IPS DF 6.9 (cell line): Measurements from ENCODE around the gene RAPGEF4.

Experiments
- DNase-seq: peaks from one replicate; pipeline ENCODE4 v3.0.0-alpha.2; 2013; ENCODE audit warnings: low read depth, low spot score
- H3K27ac ChIP-seq: one replicate; pipeline ENCODE4 v1.5.1; 2013; ENCODE audit warnings: low read length, control low read depth
- H3K27me3 ChIP-seq: 2 replicates; pipeline ENCODE4 v1.6.1; 2013; ENCODE audit warnings: mild to moderate bottlenecking, low read length; ENCODE audit not compliant: control insufficient read depth, insufficient read depth
- H3K36me3 ChIP-seq: 2 replicates; pipeline ENCODE4 v1.6.1; 2013; ENCODE audit warnings: low read length; ENCODE audit not compliant: control insufficient read depth, insufficient read depth
- H3K4me1 ChIP-seq: 2 replicates; pipeline ENCODE4 v1.6.1; 2013; ENCODE audit warnings: low read length; ENCODE audit not compliant: control insufficient read depth, insufficient read depth
- H3K4me3 ChIP-seq: 2 replicates; pipeline ENCODE4 v1.5.1; 2013; ENCODE audit warnings: mild to moderate bottlenecking, low read length
- H3K9me3 ChIP-seq: 2 replicates; pipeline ENCODE4 v1.6.1; 2013; ENCODE audit warnings: low read length, inconsistent platforms; ENCODE audit not compliant: control insufficient read depth, insufficient read depth
- WGBS: extraction: QIAGEN DNeasy Blood & Tissue Kit; methylation state at CpG from one replicate; pipeline ENCODE4 v1.1.7; 2013; ENCODE audit warnings: mixed read lengths, missing lambda C conversion rate; ENCODE audit not compliant: insufficient read length, insufficient coverage; 5-methylcytosine and 5-hydroxymethylcytosine counted together

The RAPGEF4 gene

GRCh38 chr2:172896661-172897081, 161.0 kb downstream of the RAPGEF4 start:
- Histone ChIP-seq H3K27ac (no peak overlapping the region), H3K27me3 (no peaks in the 10 kb centered on the region), H3K9me3 (no peaks in the 10 kb centered on the region), H3K4me3 (no peak overlapping the region), H3K36me3 (no peaks in the 10 kb centered on the region), H3K4me1 (no peaks in the 10 kb centered on the region)
- no peak for DNase-seq
- no CpG with 5 or more reads among the region's 4 CpGs for WGBS

DNA sequence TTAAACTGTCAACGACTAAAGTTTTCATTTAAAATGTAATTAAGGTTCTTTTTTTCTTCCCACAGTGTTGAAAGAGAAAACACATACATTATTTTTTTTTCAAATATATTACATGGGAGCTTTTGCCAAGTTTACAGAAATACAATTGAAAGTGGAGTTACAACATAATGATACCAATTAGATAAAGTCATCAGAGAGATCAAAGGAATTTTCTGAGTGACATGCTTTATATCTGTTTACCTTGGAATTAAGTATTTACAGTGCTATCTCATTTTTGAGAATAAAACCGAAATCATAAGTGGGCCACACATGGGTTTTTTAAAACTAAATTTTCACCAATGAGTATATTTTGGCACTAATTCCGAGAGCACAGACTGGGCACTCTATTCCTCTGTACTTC, 165.2 kb downstream of the RAPGEF4 start:
- H3K36me3 ChIP-seq: no peaks in the 10 kb centered on the region
- WGBS: 100% methylated on average over 1 of the region's 3 CpGs
- H3K27me3 ChIP-seq: no peaks in the 10 kb centered on the region
- H3K4me3 ChIP-seq: no peak overlapping the region
- no peak overlapping the region for H3K27ac ChIP-seq
- no peaks in the 10 kb centered on the region for H3K4me1 ChIP-seq
- no peaks in the 10 kb centered on the region for H3K9me3 ChIP-seq
- DNase-seq: no peak

DNA sequence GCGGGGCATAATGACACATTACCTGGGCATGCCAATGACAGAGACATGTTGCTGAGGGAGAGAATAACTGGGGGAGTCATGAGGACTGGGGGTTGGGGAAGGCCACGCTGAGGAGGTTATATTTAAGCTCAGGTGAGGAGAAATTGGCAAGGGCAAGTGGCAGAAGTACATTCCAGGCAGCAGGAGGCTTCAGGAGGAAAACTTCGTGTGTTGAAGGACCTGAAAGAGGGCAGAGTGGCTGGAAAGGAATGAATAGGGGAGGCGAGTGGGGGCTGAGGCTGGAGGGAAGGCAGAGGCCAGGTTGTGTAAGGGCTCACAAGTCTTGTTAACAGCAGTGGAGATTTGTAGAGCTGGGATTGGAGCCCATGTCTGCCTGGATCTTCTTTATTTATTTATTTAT, 166.3 kb downstream of the RAPGEF4 start:
- H3K4me3 ChIP-seq: no peak overlapping the region
- no peaks in the 10 kb centered on the region for H3K36me3 ChIP-seq
- no peaks in the 10 kb centered on the region for H3K9me3 ChIP-seq
- peaks cover 2% of the 10 kb centered on the region; the same call in 1 of the 2 replicates for H3K4me1 ChIP-seq
- no peak for DNase-seq
- H3K27ac ChIP-seq: no peak overlapping the region
- no peaks in the 10 kb centered on the region for H3K27me3 ChIP-seq
- WGBS: no CpG with 5 or more reads among the region's 4 CpGs

DNA sequence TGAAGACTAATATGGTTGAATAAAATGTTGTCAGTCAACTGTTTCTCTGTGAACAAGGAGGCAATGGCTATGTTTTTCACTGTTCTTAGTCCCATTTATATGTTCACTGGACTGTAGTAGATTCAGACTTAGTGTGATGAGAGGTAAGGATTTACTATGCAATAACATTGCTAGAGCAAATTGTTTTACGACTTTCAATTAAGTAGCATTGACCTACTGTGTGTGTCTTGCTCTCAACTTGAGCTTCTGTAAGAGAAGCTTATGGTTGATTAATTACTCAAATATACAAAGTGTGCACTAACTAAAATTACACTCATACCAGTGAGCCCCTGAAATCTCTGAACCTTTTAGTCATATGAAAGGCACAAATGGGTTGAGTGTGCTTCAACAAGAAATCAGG, 168.6 kb downstream of the RAPGEF4 start:
- Histone ChIP-seq H3K4me3 (no peak overlapping the region), H3K27me3 (no peaks in the 10 kb centered on the region), H3K36me3 (no peaks in the 10 kb centered on the region), H3K9me3 (no peaks in the 10 kb centered on the region), H3K27ac (no peak overlapping the region), H3K4me1 (peaks cover 2% of the 10 kb centered on the region; the same call in 1 of the 2 replicates)
- no CpG with 5 or more reads among the region's 1 CpG for WGBS
- no peak for DNase-seq

DNA sequence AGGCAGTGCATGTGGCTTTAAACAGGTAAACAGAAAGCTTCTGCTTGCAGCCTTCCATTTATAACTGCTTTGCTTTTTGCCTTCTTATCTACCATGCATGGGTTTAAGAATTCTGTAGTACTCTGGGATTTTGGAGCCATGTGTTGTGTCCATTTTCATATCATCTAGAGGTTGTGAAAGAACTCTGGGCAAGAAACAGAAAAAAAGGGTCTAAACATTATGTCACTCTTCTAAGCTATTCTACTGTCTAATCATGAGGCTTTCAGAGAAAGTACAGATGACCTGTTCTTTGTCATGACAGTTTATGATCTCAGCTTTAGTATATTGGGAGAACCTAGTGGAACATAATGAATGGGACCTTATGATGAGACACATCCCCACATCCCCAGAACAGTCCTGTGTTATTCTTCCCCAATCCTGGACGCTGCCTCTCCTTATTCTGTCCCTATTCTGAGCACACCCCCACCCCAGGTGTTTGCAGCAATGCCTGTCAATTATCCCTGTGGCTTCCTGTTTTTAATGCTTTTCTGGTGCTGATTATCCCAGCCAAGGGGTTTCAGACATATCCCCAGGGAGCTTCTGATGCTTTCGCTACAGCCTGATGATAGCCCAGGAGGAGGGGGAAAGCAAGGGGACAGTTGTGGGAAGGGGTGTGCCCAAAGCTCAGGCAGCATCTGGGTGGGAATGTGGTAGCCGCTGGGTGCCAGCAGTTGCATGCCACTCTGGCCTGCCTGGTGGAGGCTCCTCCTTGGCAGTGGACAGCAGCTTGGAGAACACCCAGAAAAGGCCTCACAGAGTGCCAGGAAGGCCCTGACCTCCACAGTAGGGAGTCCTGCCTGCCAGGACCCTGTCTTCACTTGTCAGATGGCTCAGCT, 170.5 kb downstream of the RAPGEF4 start:
- no peak for DNase-seq
- Histone ChIP-seq H3K4me3 (no peak overlapping the region), H3K4me1 (peaks cover 2% of the 10 kb centered on the region; the same call in 1 of the 2 replicates), H3K36me3 (no peaks in the 10 kb centered on the region), H3K27ac (no peak overlapping the region), H3K9me3 (no peaks in the 10 kb centered on the region), H3K27me3 (no peaks in the 10 kb centered on the region)
- WGBS: no CpG with 5 or more reads among the region's 3 CpGs

DNA sequence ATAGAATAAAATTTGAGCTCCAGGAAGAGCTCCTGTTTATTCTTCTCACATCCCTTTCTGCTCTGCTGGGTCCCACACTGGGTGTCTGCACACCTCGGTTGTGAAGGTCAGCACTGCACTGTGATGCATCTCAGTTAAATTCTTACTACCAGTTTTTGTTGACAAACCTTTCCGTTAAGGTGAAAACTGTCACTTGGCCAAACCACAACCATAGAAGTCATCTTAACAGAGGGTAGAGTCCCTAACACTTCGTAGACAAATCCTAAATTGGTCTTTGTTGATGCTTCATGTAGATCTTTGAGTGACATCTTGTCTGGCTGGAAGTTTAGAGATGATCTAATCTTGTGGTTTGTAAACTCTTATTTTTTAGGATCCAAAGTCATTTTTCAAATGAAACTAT, 172.6 kb downstream of the RAPGEF4 start:
- H3K36me3 ChIP-seq: no peaks in the 10 kb centered on the region
- no peak overlapping the region for H3K4me3 ChIP-seq
- peaks cover 2% of the 10 kb centered on the region; the same call in 1 of the 2 replicates for H3K4me1 ChIP-seq
- no CpG with 5 or more reads among the region's 3 CpGs for WGBS
- no peak for DNase-seq
- H3K9me3 ChIP-seq: no peaks in the 10 kb centered on the region
- H3K27me3 ChIP-seq: no peaks in the 10 kb centered on the region
- no peak overlapping the region for H3K27ac ChIP-seq

- Histone ChIP-seq H3K9me3 (no peaks in the 10 kb centered on the region), H3K27me3 (no peaks in the 10 kb centered on the region), H3K4me3 (no peak overlapping the region), H3K36me3 (no peaks in the 10 kb centered on the region), H3K4me1 (peaks cover 2% of the 10 kb centered on the region; the same call in 1 of the 2 replicates), H3K27ac (no peak overlapping the region)
- no peak for DNase-seq
- WGBS: no CpG with 5 or more reads among the region's 3 CpGs
Measured at GRCh38 chr2:172909454-172909853, 173.8 kb downstream of the RAPGEF4 start.

DNA sequence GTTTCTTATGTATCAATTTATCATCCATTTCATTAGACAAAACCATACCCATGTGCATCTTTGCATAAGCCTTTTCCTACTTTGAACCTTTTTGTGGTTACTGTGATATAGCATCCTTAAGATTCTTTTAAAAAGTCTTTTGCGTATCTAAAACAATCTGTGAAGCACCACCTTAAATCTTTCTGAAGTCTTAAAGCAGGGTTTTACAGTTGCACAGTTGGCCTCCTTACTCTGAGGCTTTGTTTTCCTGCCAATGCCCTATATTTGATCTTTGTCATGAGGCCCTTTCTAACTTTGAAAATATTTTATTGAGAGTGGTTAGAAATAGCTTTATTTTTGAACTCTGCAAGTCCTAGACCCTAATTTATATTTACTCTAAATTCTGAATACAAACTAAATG, 176.6 kb downstream of the RAPGEF4 start:
- no peak overlapping the region for H3K27ac ChIP-seq
- no CpG with 5 or more reads among the region's 1 CpG for WGBS
- DNase-seq: no peak
- H3K9me3 ChIP-seq: no peaks in the 10 kb centered on the region
- H3K4me1 ChIP-seq: no peaks in the 10 kb centered on the region
- H3K4me3 ChIP-seq: no peak overlapping the region
- H3K36me3 ChIP-seq: no peaks in the 10 kb centered on the region
- no peaks in the 10 kb centered on the region for H3K27me3 ChIP-seq

GRCh38 chr2:172914341-172915008, 178.8 kb downstream of the RAPGEF4 start:
- Histone ChIP-seq H3K9me3 (no peaks in the 10 kb centered on the region), H3K4me3 (no peak overlapping the region), H3K36me3 (no peaks in the 10 kb centered on the region), H3K4me1 (no peaks in the 10 kb centered on the region), H3K27ac (no peak overlapping the region), H3K27me3 (no peaks in the 10 kb centered on the region)
- DNase-seq: no peak
- WGBS: no CpG with 5 or more reads among the region's 6 CpGs

- DNase-seq: no peak
- H3K9me3 ChIP-seq: no peaks in the 10 kb centered on the region
- WGBS: no CpG with 5 or more reads among the region's 3 CpGs
Measured at GRCh38 chr2:172917716-172918115, 182.1 kb downstream of the RAPGEF4 start.

More at GRCh38 chr2:172917716-172918115, 182.1 kb downstream of the RAPGEF4 start:
- Histone ChIP-seq H3K4me1 (no peaks in the 10 kb centered on the region), H3K4me3 (no peak overlapping the region), H3K27ac (no peak overlapping the region), H3K27me3 (no peaks in the 10 kb centered on the region), H3K36me3 (no peaks in the 10 kb centered on the region)
